Left renal pelvis (tissue), 4 donors: ENCODE results near the gene CCT8. TPM values are rescaled to one million over a fixed set of nuclear protein-coding genes. Genes with fewer than 3 reads are reported as not detected.

Source experiments
- DNase-seq, 4 donors: peaks; one replicate each; pipeline ENCODE4 v3.0.0-alpha.2; 2013; ENCODE audit warnings: low read depth in 4 of 4, low spot score in 3 of 4
- polyA plus RNA-seq, 4 donors: library from polyadenylated mRNA; unstranded; fragments of 120-200 nt; gene quantifications; one replicate each; pipeline ENCODE4 v1.2.1, GENCODE V29; 2013; ENCODE audit not compliant: insufficient read length in 4 of 4

The CCT8 gene, protein sequence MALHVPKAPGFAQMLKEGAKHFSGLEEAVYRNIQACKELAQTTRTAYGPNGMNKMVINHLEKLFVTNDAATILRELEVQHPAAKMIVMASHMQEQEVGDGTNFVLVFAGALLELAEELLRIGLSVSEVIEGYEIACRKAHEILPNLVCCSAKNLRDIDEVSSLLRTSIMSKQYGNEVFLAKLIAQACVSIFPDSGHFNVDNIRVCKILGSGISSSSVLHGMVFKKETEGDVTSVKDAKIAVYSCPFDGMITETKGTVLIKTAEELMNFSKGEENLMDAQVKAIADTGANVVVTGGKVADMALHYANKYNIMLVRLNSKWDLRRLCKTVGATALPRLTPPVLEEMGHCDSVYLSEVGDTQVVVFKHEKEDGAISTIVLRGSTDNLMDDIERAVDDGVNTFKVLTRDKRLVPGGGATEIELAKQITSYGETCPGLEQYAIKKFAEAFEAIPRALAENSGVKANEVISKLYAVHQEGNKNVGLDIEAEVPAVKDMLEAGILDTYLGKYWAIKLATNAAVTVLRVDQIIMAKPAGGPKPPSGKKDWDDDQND
- 100 to 1,000 TPM; 155 to 278 (median 256) TPM for polyA plus RNA-seq

DNA sequence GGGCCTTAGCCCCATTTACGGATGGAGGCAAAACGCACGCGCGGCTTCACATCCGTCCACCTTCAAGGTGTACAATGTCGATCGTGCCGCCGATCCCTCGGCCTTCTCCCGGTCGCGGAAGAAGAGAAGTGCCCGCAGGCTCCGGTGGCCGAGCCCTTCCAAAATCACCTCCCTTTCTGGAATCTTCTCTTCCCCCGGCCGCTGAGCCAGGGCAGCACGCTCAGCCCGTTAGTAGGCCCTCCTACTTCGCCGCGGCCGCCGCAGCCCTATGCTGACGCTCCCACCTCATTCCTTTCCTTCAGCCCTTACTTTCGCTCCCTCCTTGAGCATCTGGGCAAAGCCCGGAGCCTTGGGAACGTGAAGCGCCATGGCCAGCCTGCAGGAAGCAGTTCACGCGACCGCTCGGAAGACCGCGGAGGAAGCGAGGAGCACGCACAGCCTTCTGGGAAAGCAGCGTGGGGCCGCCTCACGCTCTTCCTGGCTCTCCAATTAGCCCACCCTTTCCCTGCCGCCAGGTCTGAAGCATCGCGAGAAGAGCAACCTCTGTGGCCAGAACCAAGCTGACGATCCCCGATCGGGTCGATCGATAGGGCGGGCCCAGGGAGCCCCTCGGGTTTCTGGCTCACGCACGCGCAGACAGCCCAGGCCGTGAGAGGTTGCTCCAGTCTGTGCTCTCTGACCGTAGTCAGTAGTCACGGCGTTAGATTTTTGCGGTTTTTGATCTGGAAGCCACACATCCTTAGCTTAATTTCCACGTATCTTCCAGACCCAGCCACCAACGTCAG is at the start of gene CCT8:
Gene CCT8, minus strand, starts transcription at position 427 of the 785 bp plus-strand sequence. Its CDS starts 58 bp downstream, at position 369.
- DNase-seq = peak; percentile 98 to 100 (median 99)

DNA sequence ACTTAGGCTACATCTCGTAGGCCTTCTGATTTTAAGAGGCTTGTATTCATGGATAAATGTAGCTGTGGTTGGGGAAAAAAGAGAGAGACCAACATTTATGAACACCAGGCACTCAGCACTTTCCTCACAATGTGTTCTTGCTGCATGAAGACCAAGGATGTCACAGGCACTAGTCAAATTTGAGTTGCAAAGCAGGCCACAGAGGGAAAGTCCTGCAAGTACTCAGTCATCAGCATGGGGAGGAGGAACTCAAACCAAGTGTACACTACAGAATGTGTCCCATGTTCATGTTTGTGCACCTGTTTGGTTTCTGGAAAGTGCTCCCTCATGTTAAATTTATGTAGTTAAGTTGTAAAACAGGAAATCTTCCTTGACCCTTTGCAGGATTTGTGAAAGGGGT is 48.3 kb upstream of the CCT8 start:
- no peak for DNase-seq

DNA sequence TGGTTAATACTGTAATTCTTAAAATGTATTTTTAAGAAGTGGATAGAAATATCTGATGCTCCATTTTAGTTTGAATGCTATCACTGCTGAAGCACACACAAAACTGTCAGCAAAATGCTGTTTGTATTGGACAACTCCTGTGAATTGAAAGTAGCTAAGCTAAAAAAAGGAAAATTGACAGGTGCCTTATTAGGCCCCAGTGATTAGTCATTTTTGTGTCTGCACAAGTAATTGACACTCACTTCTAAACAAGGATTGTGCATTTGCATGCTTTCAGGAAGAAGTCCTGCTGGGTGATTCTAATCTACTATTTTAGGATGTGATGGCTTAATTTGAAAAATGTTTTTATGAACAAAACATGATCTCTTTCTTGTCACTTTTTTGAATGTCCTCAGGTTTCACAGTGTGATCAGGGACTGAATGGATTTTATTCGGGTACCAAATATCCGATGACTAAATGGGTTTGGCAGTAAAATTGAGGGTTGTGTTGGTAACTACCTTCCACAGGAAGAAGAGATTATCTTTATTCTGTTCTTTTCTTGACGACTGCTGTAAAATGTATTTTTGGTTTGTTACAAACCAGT is 44.0 kb upstream of the CCT8 start:
- DNase-seq = no peak

DNA sequence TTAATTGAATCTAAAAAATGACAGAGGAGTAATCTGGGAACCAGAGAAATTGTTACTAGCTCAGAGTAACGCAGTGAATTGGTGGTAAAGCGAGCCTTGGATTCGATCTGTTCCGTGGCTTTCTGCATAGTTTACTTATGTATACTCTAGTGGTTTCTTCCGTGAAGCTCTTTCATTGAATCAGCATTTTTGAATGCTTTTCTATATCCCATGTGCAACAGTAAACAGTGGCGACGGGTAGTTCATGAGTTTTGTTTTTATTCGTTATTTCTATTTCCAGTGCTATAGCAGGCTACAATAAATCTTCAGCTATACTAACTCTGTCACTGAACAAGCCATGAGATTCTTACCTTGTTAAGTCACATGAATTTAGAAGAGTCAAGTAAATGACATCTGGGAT is 42.5 kb upstream of the CCT8 start:
- DNase-seq = no peak

DNA sequence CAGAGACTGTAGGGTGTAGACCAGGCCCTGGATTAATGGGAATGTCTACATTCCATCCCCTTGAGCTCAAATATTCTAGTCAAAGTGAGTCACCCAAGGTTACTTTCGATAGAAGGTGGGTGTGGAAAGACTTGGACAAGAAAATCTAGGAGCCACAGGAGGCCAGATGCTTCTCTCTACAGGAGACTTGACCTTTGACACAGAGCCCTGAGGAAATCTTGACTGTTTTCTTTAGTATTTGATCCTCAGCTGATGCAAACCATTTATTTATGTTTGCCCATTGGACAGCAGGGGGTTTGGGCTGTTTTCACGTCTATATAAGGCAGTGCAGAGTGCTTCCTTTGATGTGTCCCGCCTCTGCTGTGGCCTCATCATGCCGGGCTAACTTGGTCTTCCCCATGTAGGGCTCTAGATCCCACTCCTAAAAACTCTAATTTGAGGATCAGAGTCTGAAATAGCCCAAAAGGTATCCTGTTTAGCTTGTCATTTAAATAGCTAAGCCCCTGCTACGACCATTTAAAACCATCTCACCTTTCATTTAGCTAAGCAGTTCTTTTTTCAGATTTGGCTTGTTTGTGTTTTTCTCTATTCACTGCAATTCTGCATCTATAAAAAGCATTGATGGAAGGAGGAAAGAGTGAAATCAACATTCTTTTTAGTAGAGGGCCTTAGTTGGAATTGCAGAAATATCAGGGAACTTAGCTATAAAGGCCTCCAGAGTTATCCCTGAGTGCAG is 41.5 kb upstream of the CCT8 start:
- DNase-seq = no peak

DNA sequence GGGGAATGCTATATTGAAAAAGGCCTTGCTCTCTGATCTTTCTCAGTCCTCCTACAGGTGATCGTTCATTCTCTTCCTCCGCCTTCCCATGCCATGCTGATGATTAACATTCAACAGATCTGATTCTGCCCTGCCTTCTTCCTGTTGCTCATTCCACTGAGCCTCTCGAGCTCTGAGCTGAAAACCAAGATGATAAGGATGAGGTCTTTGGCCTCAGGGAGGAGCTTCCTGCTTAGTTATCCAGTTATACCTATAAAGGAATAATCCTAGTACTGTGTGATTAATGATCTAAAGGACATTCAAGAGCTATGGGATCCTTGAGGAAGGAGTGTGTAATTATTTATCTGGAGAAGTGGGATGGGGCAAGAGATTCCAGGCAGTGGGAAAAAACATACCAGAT is 31.8 kb upstream of the CCT8 start:
- no peak for DNase-seq

DNA sequence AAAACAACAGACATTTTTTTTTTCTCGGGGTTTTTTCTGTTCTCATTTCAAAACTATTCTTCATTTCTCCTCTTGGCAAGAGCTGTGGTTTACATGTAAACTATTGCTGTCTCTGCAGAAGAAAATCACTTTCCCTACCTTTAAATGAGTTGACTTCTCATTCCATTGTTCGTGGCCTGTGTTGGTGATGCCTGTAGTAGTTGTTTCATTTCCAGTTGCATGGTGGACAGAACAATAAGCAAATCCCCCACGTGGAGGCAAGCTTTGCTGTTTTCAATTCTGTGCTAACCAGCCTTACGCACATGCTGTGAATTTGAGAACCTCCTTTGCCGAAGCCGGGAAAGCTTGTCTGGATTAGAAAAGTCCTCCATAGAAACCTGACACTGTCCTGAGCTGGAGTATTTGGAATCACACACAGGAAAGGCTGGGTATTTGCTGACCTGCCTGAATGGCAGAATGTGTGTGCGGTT is 30.8 kb upstream of the CCT8 start:
- peak in 1 of 4 donors; percentile 21 for DNase-seq

DNA sequence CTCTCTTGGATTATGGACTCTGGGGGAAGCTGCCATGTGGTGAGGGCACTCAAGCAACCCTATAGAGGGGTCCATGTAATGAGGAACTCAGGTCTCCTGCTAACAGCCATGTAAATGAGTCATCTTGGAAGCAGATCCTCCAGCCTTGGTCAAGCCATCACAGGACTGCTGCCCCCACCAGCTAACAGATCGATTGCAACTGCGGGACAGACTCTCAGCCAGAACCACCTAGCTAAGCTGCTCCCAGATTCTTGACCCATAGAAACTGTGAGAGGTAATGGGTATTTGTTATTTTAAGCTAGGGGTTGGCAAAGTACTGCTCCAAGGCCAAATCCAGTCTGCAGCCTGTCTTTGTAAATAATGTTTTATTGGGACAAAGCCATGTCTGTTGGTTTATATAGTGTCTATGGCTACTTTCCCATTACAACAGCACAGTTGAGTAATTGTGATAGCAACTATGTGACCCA is 29.4 kb upstream of the CCT8 start:
- no peak for DNase-seq

DNA sequence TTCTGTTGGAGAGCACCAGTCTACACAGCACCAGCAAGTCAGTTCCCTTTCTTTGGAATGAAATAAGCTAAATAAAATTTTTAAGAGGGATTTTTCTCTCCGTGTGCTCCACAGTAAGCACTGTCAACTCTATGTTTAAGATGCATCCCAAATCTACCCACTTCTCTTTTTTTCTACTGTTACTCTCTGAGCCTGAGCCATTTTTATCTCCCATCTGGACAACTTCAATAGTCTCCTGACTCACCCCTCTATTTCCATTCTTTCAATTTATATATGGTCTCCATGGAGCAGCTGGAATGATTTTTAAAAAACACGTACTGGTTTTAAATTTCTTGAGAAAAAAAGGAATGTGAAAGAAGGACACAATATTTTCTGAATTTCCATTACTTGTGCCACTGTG is 24.7 kb upstream of the CCT8 start:
- no peak for DNase-seq

DNA sequence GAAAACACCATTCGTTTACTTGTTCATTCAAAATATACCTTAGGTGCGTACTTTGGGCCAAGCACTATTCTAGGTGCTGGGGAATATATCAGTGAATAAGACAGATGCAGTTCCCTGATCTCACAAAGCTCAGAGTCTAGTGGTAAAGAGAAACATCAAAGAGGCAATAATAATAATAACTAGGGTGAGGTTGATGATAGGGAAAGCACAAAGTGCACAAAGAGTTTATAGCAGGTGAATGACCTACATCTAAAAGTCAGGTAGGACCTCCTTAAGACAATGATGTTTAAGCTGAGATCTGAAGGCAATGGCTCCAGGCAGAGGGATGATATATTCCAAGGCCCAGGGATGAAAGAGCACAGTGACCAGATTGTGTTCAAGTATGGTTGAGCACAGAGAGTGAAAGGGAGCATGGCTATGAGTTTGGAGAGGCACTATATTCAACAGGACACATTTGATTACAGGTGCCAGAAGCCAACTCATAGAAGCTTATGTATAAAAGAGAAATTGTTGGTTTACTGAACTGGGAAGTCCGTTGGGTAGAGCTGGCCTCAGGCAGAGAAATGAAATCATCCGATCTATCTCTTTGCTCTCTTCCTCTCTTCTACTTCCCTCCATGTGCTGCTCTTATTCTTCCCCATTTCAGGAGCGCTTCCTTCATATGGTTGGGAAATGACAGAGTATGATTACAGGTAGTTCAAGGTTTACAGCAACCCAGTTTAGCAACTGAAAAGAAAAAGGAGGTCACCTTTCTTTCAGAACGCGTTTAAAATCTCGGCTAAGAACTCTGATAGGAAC is 23.0 kb upstream of the CCT8 start:
- no peak for DNase-seq

DNA sequence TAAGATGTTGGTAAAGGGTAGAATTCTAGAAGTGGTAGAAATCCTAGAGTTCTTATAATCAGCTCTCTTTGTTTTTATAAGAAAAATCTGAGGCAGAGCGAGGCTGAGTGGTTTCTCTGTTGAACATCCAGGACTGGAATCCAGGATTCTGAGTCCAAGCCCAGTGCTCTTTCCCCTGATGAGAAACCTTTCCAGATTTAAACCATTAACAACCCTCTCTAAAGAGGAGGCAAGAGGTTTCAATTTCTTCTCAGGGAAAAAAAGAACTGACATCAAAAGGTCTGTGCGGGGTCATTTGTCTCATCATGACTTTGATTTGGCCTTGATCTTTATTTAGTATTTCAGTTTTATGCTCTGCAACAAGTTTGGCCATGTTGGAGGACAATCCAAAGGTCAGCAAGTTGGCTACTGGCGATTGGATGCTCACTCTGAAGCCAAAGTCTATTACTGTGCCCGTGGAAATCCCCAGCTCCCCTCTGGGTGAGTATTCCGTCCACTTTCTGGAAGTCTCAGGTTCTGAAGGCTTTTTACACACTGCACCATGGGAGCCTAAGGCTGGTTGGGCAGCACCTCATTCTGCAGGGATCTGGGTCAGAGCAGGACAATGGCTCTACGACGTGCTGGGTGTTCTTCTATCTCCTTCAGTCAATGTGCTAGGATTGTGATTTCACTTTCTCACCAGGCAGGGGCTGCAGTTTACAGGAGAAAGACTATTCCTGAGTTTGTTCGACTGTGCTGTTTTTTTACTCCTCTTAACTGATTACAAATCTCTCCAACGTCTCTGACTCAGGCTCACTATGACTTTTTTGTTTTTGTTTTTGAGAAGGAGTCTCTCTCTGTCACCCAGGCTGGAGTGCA is 18.9 kb upstream of the CCT8 start:
- DNase-seq = no peak

DNA sequence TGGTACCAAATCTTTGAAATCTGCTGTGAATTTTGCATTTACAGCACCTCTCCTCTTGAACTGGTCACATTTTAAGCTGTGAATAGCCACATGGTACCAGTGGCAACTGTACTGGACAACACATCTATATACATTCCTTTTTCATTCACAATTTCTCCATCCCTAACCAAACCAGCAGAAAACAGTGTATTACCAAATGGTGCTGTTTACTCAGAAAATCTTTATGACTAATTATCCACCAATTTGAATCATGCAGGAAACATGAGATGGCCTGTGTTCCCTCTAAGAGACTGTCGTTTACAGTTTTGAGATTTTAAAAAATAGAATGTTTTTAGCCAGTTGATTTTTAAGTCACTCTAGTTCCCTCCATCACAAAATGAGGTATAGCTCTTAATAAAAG is 17.6 kb upstream of the CCT8 start:
- no peak for DNase-seq

DNA sequence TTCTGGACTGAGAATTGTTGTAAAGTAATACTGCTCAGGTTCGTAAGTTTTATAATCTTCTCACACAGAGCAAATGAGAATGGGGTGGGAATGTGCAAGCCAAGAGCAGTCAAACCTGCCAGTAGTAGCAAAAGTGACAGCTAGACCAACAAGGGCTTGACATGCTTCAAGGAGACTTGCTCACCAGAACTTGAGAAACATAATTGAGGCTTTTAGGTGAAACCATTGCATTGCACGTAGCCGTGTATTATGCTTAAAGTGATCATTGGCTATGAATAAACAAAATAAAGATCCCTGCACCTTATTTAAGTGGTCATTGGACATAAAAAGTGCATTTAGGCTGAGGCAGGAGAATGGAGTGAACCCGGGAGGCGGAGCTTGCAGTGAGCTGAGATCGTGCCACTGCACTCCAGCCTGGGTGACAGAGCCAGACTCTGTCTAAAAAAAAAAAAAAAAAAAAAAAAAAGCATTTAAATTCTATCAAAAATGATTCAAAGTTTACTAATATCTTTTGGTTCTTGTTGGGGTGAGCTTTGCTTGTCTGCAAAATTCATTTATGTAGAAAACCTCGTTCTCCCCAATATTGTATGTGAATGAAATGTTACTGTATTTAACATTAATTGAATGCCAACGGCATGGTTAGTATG is 11.8 kb upstream of the CCT8 start:
- DNase-seq = no peak

DNA sequence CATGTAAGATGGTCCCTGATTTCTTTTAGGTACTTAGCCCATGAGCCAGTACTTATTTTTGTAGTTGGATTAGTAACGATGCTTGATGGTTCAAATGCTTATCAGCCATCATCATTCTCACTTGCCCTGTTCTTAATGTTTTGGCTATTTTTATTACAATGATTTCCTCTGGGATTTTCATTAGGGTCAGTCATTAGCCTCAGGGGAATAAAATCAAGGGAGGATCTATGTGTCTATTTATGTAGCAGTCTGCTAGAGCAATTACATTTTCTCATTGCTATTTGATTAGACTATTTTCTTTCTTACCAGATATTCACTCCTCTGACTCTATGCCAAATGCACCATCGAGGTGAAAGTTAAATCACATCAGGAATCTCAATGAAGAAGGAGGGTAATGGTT is 10.9 kb upstream of the CCT8 start:
- DNase-seq = no peak

DNA sequence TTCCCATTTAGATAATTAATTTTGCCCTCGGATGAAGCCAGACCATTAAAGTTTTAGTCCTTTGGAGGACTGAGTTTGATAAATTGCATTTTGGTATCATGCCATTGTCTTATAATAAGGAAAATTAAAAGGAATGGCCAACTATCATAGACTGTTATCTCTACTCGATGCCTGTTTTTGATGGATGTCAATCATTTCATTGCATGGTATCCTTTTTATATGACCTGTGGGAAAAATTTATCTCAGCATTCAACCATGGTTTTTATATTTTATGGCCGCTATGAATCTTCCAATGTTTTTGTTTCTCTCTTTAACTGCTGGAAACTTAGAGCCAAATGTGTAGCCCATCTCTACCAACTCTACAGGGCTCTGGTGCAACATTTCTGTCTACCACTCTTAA is 9.9 kb upstream of the CCT8 start:
- no peak for DNase-seq

DNA sequence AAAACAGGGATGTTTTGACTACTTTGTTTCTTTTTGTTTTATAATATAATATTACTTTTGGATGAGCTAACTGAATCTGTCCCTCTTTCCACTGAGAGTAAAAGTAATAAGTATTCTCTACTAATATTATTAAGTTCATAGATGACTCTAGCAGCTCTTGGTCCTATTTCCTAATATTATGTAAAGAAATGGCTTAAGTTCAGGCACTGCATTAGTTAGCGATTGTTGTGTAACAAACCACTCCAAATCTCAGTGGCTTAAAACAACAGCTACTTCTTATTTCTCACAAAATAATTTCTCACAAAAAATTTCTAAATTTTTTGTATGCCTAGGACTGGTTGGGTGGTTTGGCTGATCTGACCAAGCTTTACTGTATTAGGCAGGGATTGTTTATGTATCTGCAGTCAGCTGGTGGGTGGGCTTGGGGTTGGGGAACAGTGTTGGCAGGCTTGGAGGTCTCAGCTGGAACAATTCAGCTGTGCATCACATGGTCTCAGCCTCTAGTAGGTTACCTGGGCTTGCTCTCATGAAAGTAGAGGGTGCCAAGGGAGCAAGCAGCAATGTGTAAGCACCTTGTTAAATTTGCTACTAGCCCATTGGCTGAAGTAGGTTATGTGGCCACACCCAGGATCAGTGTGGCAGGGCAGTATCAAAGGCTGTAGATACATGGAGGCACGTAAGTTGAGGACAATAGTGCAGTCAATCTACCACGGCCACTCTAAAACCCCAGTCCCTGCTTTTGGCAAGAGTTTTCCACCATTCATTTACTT is 8.8 kb upstream of the CCT8 start:
- no peak for DNase-seq

DNA sequence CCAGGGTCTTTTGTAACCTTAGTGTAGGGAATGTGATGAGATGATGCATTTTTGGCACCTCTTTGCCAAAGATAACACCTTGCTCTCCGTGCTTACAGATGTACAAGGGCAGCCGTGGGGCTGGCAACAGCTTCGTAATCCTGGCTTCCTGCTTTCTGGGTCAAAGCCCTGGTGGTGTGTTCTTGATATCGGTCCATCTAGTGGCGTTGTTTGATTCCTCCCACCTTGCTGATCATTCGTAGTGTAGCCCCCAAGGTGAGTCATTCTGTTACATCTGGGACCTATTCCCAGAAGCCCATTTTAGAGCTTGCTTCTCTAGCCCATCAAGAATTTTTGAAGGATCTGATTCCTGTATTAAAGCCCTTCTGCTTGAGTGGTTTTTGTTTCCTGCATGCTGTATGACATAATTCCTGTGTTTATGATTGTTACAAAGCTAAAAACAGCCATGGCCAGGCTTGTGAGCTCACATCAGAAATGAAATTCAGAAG is 7.0 kb upstream of the CCT8 start:
- no peak for DNase-seq
